ENCODE results near the gene LAMB4. TPM values are rescaled to one million over a fixed set of nuclear protein-coding genes. Genes with fewer than 3 reads are reported as not detected.
A peak's percentile ranks its signal among the peaks of the same experiment; 100 is the strongest.

Gene LAMB4
- not detected for total RNA-seq

GRCh38 chr7:108130261-108130660 lies at the start of gene LAMB4:
Gene LAMB4 (minus strand): TSS chr7:108130361. CDS start chr7:108123164, 7,197 bp downstream.
- ATAC-seq (no peak), DNase-seq (ENCODE audit: low spot score) (no peak)
- Mint-ChIP-seq H3K27ac (no peak within 1 kb of the TSS), H3K4me3 (no peak within 1 kb of the TSS), H3K36me3 (no peaks in the 10 kb centered on the region), H3K4me1 (ENCODE audit: low read depth in 2 of 2) (peaks cover 5% of the 10 kb centered on the region in 2 donors), H3K27me3 (peaks cover 2 to 5% of the 10 kb centered on the region in 2 donors), H3K9me3 (no peaks in the 10 kb centered on the region)

- DNase-seq (ENCODE audit: low spot score) (no peak), ATAC-seq (peak in 1 of 2 donors; percentile 48)
- Mint-ChIP-seq H3K36me3 (no peaks in the 10 kb centered on the region), H3K9me3 (no peaks in the 10 kb centered on the region), H3K4me3 (no peak overlapping the region), H3K27me3 (peaks cover 14 to 34% of the 10 kb centered on the region in 2 donors), H3K4me1 (ENCODE audit: low read depth in 2 of 2) (no peaks in the 10 kb centered on the region), H3K27ac (no peak overlapping the region)
Measured at GRCh38 chr7:108178398-108178797, 48.2 kb upstream of the LAMB4 start.

GRCh38 chr7:108171164-108171563 lies 41.0 kb upstream of the LAMB4 start:
- no peak overlapping the region for H3K27ac Mint-ChIP-seq
- no peaks in the 10 kb centered on the region for H3K9me3 Mint-ChIP-seq
- ATAC-seq, result no peak
- no peaks in the 10 kb centered on the region for H3K36me3 Mint-ChIP-seq
- DNase-seq (ENCODE audit: low spot score), result no peak
- H3K4me1 Mint-ChIP-seq (ENCODE audit: low read depth in 2 of 2), result no peaks in the 10 kb centered on the region
- peaks cover 13 to 14% of the 10 kb centered on the region in 2 donors for H3K27me3 Mint-ChIP-seq
- no peak overlapping the region for H3K4me3 Mint-ChIP-seq

GRCh38 chr7:108170251-108170650 lies 40.1 kb upstream of the LAMB4 start:
- Mint-ChIP-seq H3K9me3 (no peaks in the 10 kb centered on the region), H3K36me3 (no peaks in the 10 kb centered on the region), H3K27ac (no peak overlapping the region), H3K27me3 (peaks cover 12 to 13% of the 10 kb centered on the region in 2 donors), H3K4me1 (ENCODE audit: low read depth in 2 of 2) (no peaks in the 10 kb centered on the region), H3K4me3 (no peak overlapping the region)
- DNase-seq (ENCODE audit: low spot score), result no peak
- ATAC-seq, result no peak

- Mint-ChIP-seq H3K9me3 (no peaks in the 10 kb centered on the region), H3K36me3 (no peaks in the 10 kb centered on the region), H3K4me3 (no peak overlapping the region), H3K27me3 (peaks cover 0 to 8% of the 10 kb centered on the region in 2 donors), H3K27ac (no peak overlapping the region), H3K4me1 (ENCODE audit: low read depth in 2 of 2) (no peaks in the 10 kb centered on the region)
- no peak for DNase-seq (ENCODE audit: low spot score)
- no peak for ATAC-seq
Measured at GRCh38 chr7:108167460-108167859, 37.3 kb upstream of the LAMB4 start.

- ATAC-seq, result no peak
- H3K4me1 Mint-ChIP-seq (ENCODE audit: low read depth in 2 of 2), result no peaks in the 10 kb centered on the region
- peaks cover 1 to 8% of the 10 kb centered on the region in 2 donors for H3K27me3 Mint-ChIP-seq
- H3K36me3 Mint-ChIP-seq, result no peaks in the 10 kb centered on the region
- H3K27ac Mint-ChIP-seq, result no peak overlapping the region
- no peaks in the 10 kb centered on the region for H3K9me3 Mint-ChIP-seq
- DNase-seq (ENCODE audit: low spot score), result no peak
- no peak overlapping the region for H3K4me3 Mint-ChIP-seq
Measured at GRCh38 chr7:108166687-108167086, 36.5 kb upstream of the LAMB4 start.

- Mint-ChIP-seq H3K4me3 (no peak overlapping the region), H3K36me3 (no peaks in the 10 kb centered on the region), H3K27ac (no peak overlapping the region), H3K27me3 (peaks cover 7% of the 10 kb centered on the region in 2 donors), H3K9me3 (no peaks in the 10 kb centered on the region), H3K4me1 (ENCODE audit: low read depth in 2 of 2) (no peaks in the 10 kb centered on the region)
- ATAC-seq (no peak), DNase-seq (ENCODE audit: low spot score) (no peak)
Measured at GRCh38 chr7:108165723-108166122, 35.6 kb upstream of the LAMB4 start.

GRCh38 chr7:108164946-108165345 lies 34.8 kb upstream of the LAMB4 start:
- no peak for DNase-seq (ENCODE audit: low spot score)
- H3K4me3 Mint-ChIP-seq, result no peak overlapping the region
- no peak for ATAC-seq
- H3K27ac Mint-ChIP-seq, result no peak overlapping the region
- no peaks in the 10 kb centered on the region for H3K36me3 Mint-ChIP-seq
- peaks cover 5 to 12% of the 10 kb centered on the region in 2 donors for H3K27me3 Mint-ChIP-seq
- H3K4me1 Mint-ChIP-seq (ENCODE audit: low read depth in 2 of 2), result no peaks in the 10 kb centered on the region
- no peaks in the 10 kb centered on the region for H3K9me3 Mint-ChIP-seq

- ATAC-seq (no peak), DNase-seq (ENCODE audit: low spot score) (no peak)
- Mint-ChIP-seq H3K27me3 (peaks cover 5 to 13% of the 10 kb centered on the region in 2 donors), H3K36me3 (no peaks in the 10 kb centered on the region), H3K9me3 (no peaks in the 10 kb centered on the region), H3K27ac (no peak overlapping the region), H3K4me3 (no peak overlapping the region), H3K4me1 (ENCODE audit: low read depth in 2 of 2) (no peaks in the 10 kb centered on the region)
Measured at GRCh38 chr7:108164342-108164741, 34.2 kb upstream of the LAMB4 start.

- no peaks in the 10 kb centered on the region for H3K36me3 Mint-ChIP-seq
- ATAC-seq, result no peak
- H3K27ac Mint-ChIP-seq, result no peak overlapping the region
- no peaks in the 10 kb centered on the region for H3K4me1 Mint-ChIP-seq (ENCODE audit: low read depth in 2 of 2)
- no peak for DNase-seq (ENCODE audit: low spot score)
- peaks cover 8 to 52% of the 10 kb centered on the region in 2 donors for H3K27me3 Mint-ChIP-seq
- H3K9me3 Mint-ChIP-seq, result no peaks in the 10 kb centered on the region
- no peak overlapping the region for H3K4me3 Mint-ChIP-seq
Measured at GRCh38 chr7:108158776-108159175, 28.6 kb upstream of the LAMB4 start.

- ATAC-seq (no peak), DNase-seq (ENCODE audit: low spot score) (no peak)
- Mint-ChIP-seq H3K9me3 (no peaks in the 10 kb centered on the region), H3K4me1 (ENCODE audit: low read depth in 2 of 2) (no peaks in the 10 kb centered on the region), H3K27ac (no peak overlapping the region), H3K4me3 (no peak overlapping the region), H3K36me3 (no peaks in the 10 kb centered on the region), H3K27me3 (peaks cover 8 to 56% of the 10 kb centered on the region in 2 donors)
Measured at GRCh38 chr7:108157606-108158335, 27.6 kb upstream of the LAMB4 start.

GRCh38 chr7:108156897-108157605 lies 26.9 kb upstream of the LAMB4 start:
- H3K4me1 Mint-ChIP-seq (ENCODE audit: low read depth in 2 of 2), result no peaks in the 10 kb centered on the region
- no peak overlapping the region for H3K4me3 Mint-ChIP-seq
- H3K27ac Mint-ChIP-seq, result no peak overlapping the region
- ATAC-seq, result no peak
- no peak for DNase-seq (ENCODE audit: low spot score)
- H3K9me3 Mint-ChIP-seq, result no peaks in the 10 kb centered on the region
- peaks cover 10 to 63% of the 10 kb centered on the region in 2 donors for H3K27me3 Mint-ChIP-seq
- H3K36me3 Mint-ChIP-seq, result no peaks in the 10 kb centered on the region

GRCh38 chr7:108152198-108152597 lies 22.0 kb upstream of the LAMB4 start:
- H3K36me3 Mint-ChIP-seq, result no peaks in the 10 kb centered on the region
- no peak for ATAC-seq

GRCh38 chr7:108149908-108150307 lies 19.7 kb upstream of the LAMB4 start:
- DNase-seq (ENCODE audit: low spot score) (no peak), ATAC-seq (no peak)
- no peak overlapping the region for H3K27ac Mint-ChIP-seq
- no peaks in the 10 kb centered on the region for H3K36me3 Mint-ChIP-seq
- no peaks in the 10 kb centered on the region for H3K4me1 Mint-ChIP-seq (ENCODE audit: low read depth in 2 of 2)
- H3K27me3 Mint-ChIP-seq, result peaks cover 7 to 40% of the 10 kb centered on the region in 2 donors
- H3K9me3 Mint-ChIP-seq, result no peaks in the 10 kb centered on the region
- no peak overlapping the region for H3K4me3 Mint-ChIP-seq

More at GRCh38 chr7:108152198-108152597, 22.0 kb upstream of the LAMB4 start:
- no peaks in the 10 kb centered on the region for H3K9me3 Mint-ChIP-seq
- H3K4me3 Mint-ChIP-seq, result no peak overlapping the region
- no peaks in the 10 kb centered on the region for H3K4me1 Mint-ChIP-seq (ENCODE audit: low read depth in 2 of 2)
- H3K27ac Mint-ChIP-seq, result no peak overlapping the region
- DNase-seq (ENCODE audit: low spot score), result no peak
- peaks cover 13 to 56% of the 10 kb centered on the region in 2 donors for H3K27me3 Mint-ChIP-seq
